MM.1S (cell line): ENCODE data around the gene KRTAP5-3.

Experiments used
- EZH2phosphoT487 ChIP-seq: fragments of 300-600 bp; sonication (generic); IDR thresholded peaks from 2 replicates; pipeline ENCODE4 v1.6.1; 2018; ENCODE audit warnings: antibody characterized with exemption, low read length
- TF ChIP-seq, protein P1 (sequence below): fragments of 300-600 bp; sonication (generic); IDR thresholded peaks from 2 replicates; pipeline ENCODE4 v1.5.1; 2016; ENCODE audit warnings: antibody characterized with exemption, low read length, mixed read lengths

- TF ChIP-seq, protein P1, sequence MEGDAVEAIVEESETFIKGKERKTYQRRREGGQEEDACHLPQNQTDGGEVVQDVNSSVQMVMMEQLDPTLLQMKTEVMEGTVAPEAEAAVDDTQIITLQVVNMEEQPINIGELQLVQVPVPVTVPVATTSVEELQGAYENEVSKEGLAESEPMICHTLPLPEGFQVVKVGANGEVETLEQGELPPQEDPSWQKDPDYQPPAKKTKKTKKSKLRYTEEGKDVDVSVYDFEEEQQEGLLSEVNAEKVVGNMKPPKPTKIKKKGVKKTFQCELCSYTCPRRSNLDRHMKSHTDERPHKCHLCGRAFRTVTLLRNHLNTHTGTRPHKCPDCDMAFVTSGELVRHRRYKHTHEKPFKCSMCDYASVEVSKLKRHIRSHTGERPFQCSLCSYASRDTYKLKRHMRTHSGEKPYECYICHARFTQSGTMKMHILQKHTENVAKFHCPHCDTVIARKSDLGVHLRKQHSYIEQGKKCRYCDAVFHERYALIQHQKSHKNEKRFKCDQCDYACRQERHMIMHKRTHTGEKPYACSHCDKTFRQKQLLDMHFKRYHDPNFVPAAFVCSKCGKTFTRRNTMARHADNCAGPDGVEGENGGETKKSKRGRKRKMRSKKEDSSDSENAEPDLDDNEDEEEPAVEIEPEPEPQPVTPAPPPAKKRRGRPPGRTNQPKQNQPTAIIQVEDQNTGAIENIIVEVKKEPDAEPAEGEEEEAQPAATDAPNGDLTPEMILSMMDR: no peak
- no peak for TF ChIP-seq EZH2phosphoT487
These were observed 16.4 kb upstream of the KRTAP5-3 start for GRCh38 chr11:1624621-1625020.
